Activated CD8-positive, alpha-beta T cell treated with anti-CD3 and anti-CD28 coated beads for 36 hours (primary cell): ENCODE measurements around the gene TULP1. TPM values are rescaled to one million over a fixed set of nuclear protein-coding genes. Genes with fewer than 3 reads are reported as not detected.

ENCODE experiments used
- ATAC-seq: fragments of 200-7000 bp; cut with Tn5 transposase; one replicate; pipeline ENCODE4 v1.10.0; 2021; ENCODE audit warnings: mild to moderate bottlenecking, moderate library complexity
- CTCF ChIA-PET: fragments of 350-600 bp; sonication (Branson Sonifier 250); formaldehyde crosslinking; loops from one replicate; lab custom pipeline; 2021; ENCODE audit warnings: antibody characterized with exemption; lab: Charles Lee
- POLR2A ChIA-PET: fragments of 350-600 bp; sonication (Branson Sonifier 250); formaldehyde crosslinking; loops from one replicate; lab custom pipeline; 2021; ENCODE audit warnings: antibody characterized with exemption; lab: Charles Lee
- DNase-seq: peaks from one replicate; pipeline ENCODE4 v3.0.0-alpha.2; 2020
- H3K27ac Mint-ChIP-seq: one replicate; pipeline ENCODE4 v1.8.0; 2021; ENCODE audit warnings: mild to moderate bottlenecking, mixed read lengths
- H3K27me3 Mint-ChIP-seq: one replicate; pipeline ENCODE4 v1.8.0; 2021; ENCODE audit warnings: mixed read lengths
- H3K36me3 Mint-ChIP-seq: one replicate; pipeline ENCODE4 v1.8.0; 2021; ENCODE audit warnings: low read depth, mixed read lengths
- H3K4me1 Mint-ChIP-seq: one replicate; pipeline ENCODE4 v1.8.0; 2021; ENCODE audit warnings: low read depth, mixed read lengths
- H3K4me3 Mint-ChIP-seq: one replicate; pipeline ENCODE4 v1.8.0; 2021; ENCODE audit warnings: mild to moderate bottlenecking, moderate library complexity, mixed read lengths
- H3K9me3 Mint-ChIP-seq: one replicate; pipeline ENCODE4 v1.8.0; 2021; ENCODE audit warnings: mixed read lengths
- intact Hi-C: fragments of 100-400 bp; cut with micrococcal nuclease; formaldehyde crosslinking; loops from one replicate; pipeline ENCODE4 v1.10.0; 2022
- total RNA-seq, 2 experiments: library from RNA; stranded (reverse); gene quantifications; one replicate each; pipeline ENCODE4 v1.2.3, GENCODE V29; 2021
- TF ChIP-seq, protein P1 (sequence below): fragments of 200-600 bp; IDR thresholded peaks from one replicate; pipeline ENCODE4 v1.8.0; 2022; ENCODE audit warnings: antibody characterized with exemption, mild to moderate bottlenecking

Gene TULP1
- total RNA-seq, 2 experiments from 2014 or later: not detected

DNA sequence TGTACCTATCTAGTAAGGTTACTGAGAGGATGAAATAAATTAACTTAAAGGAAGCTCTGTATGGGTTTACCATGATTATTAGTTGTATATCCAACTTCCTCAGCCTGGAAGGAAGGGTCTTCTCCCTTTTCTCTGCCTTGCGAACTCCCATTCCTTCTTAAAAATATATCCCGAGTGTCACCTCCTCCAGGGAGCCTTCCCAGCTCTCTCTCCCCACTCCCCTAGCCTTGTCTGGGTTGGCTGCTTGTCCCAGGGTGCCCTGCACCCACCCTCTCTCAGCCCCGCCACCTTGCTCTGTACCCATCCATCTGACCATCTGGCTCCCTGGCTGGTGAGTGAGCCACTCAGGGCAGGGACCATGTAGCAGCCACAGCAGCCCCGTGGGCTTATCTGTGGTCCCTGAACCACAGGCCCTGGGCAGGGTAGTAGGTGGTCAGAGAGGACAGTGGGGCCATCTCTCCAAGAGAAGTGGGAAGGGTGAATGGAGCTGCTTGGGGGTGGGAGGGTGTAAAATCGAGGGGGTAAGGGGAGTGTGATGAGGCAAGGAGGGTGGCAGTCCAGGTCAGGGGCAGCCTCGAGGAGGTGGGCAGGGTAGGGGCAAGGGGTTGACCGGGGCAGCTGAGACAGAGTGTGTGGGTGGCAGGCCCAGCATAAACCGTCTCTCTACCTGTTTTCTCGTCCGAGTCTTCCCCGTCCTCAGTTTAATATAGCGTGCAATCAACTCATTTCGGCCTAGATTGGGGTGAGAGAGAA lies 28.6 kb downstream of the TULP1 start:
- Mint-ChIP-seq H3K9me3 (no peaks in the 10 kb centered on the region), H3K36me3 (no peaks in the 10 kb centered on the region), H3K4me3 (no peak overlapping the region), H3K4me1 (peaks cover 8% of the 10 kb centered on the region), H3K27me3 (no peaks in the 10 kb centered on the region), H3K27ac (no peak overlapping the region)
- DNase-seq (no peak), ATAC-seq (no peak)
- TF ChIP-seq, protein P1, sequence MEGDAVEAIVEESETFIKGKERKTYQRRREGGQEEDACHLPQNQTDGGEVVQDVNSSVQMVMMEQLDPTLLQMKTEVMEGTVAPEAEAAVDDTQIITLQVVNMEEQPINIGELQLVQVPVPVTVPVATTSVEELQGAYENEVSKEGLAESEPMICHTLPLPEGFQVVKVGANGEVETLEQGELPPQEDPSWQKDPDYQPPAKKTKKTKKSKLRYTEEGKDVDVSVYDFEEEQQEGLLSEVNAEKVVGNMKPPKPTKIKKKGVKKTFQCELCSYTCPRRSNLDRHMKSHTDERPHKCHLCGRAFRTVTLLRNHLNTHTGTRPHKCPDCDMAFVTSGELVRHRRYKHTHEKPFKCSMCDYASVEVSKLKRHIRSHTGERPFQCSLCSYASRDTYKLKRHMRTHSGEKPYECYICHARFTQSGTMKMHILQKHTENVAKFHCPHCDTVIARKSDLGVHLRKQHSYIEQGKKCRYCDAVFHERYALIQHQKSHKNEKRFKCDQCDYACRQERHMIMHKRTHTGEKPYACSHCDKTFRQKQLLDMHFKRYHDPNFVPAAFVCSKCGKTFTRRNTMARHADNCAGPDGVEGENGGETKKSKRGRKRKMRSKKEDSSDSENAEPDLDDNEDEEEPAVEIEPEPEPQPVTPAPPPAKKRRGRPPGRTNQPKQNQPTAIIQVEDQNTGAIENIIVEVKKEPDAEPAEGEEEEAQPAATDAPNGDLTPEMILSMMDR: no peak
- intact Hi-C loops: no loop called here
- CTCF ChIA-PET: interaction anchor here (1.1 to 1.7 kb wide), 2 partner anchors 11 to 38 kb away, joined by 3 to 5 read pairs; no protein-coding TSS in a partner anchor
- POLR2A ChIA-PET: interaction anchor here (0.6 to 24.5 kb wide), 3 partner anchors 12 to 13 kb away, joined by 4 to 327 read pairs (median 5); partner anchors contain the start of genes RPL10A and TEAD3

DNA sequence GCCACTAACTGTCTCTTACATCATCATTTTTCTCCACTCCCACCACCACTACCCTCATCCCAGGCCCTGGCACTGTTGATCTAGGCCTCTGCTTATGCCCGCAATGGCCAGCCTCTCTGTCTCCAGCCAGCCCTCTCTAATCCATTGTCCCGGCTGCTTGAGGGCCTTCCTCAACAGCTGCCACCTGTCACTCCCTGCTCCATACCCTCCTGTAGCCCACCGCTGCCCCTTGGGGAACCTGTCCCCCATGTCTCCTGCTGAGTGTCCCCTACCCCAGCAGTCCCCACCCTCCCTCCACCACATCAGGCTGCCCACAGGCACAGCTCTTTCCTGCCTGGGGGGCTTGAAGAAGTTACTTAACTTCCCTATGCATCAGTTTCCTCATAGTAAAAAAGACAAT lies 29.2 kb downstream of the TULP1 start:
- intact Hi-C loops: no loop called here
- H3K9me3 Mint-ChIP-seq: no peaks in the 10 kb centered on the region
- ChIA-PET POLR2A (interaction anchor here (2.0 to 24.5 kb wide), 2 partner anchors 12 to 13 kb away, joined by 5 to 327 read pairs; partner anchors contain the start of gene RPL10A), CTCF (interaction anchor here (1.7 kb wide), 1 partner anchor 10 kb away, joined by 5 read pairs; no protein-coding TSS in a partner anchor)
- no peak overlapping the region for H3K4me3 Mint-ChIP-seq
- no peak overlapping the region for H3K27ac Mint-ChIP-seq
- H3K36me3 Mint-ChIP-seq: no peaks in the 10 kb centered on the region
- no peak for DNase-seq
- peaks cover 8% of the 10 kb centered on the region for H3K4me1 Mint-ChIP-seq
- ATAC-seq: no peak
- no peaks in the 10 kb centered on the region for H3K27me3 Mint-ChIP-seq
- TF ChIP-seq, protein P1: no peak

DNA sequence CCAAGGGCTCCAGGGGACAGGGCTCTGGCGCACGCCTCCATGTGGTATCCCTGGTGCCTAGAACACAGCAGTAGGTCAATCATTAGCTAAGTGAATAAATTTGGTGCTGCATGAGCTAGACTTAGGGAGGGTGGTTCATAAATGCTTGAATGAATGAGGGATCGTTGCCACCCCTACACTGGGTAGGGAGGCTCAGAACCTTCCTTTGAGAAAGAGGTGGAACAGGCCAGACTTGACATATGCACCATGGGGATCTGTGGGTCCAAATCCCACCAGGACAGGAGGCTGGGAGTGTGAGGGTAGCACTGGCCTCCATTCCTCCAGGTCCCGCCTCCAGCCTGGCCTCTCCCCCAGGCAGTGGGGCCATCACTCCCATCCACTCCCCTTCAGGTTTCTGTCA lies 29.6 kb downstream of the TULP1 start:
- ChIA-PET POLR2A (interaction anchor here (2.0 to 24.5 kb wide), 2 partner anchors 11 to 13 kb away, joined by 5 to 327 read pairs; partner anchors contain the start of gene RPL10A), CTCF (interaction anchor here (1.7 kb wide), 1 partner anchor 10 kb away, joined by 5 read pairs; no protein-coding TSS in a partner anchor)
- H3K27ac Mint-ChIP-seq: no peak overlapping the region
- H3K36me3 Mint-ChIP-seq: no peaks in the 10 kb centered on the region
- TF ChIP-seq, protein P1: no peak
- H3K9me3 Mint-ChIP-seq: no peaks in the 10 kb centered on the region
- H3K4me1 Mint-ChIP-seq: peaks cover 6% of the 10 kb centered on the region
- H3K4me3 Mint-ChIP-seq: no peak overlapping the region
- ATAC-seq (no peak), DNase-seq (no peak)
- intact Hi-C loops: no loop called here
- no peaks in the 10 kb centered on the region for H3K27me3 Mint-ChIP-seq

DNA sequence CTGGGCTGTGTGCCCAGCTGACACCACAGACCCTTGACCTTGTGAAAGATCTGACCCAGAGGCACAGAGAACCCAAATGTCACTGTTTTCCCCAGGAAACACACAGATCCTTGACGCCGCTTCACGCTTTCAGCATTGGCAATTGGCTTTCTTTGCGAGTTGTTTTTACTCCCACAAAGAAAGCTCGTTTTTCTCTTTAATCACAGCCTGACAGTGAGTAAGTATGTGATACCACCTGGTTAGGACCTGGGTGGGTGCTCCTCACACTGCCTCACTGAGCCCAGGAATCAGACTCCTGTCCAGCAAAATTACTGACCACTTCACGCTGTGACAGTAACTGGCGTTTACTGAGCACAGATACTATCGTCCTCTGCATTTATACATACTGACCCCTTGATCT lies 31.5 kb downstream of the TULP1 start:
- ATAC-seq: no peak
- intact Hi-C loops: no loop called here
- DNase-seq: no peak
- ChIA-PET POLR2A (interaction anchor here (1.5 to 24.5 kb wide), 2 partner anchors 10 to 14 kb away, joined by 5 to 327 read pairs; partner anchors contain the start of gene RPL10A), CTCF (interaction anchor here (0.9 to 1.7 kb wide), 5 partner anchors 12 to 187 kb away, joined by 3 to 6 read pairs (median 3); partner anchors contain the start of genes PPARD and TEAD3)
- Mint-ChIP-seq H3K4me3 (no peak overlapping the region), H3K4me1 (no peaks in the 10 kb centered on the region), H3K9me3 (no peaks in the 10 kb centered on the region), H3K27ac (no peak overlapping the region), H3K36me3 (no peaks in the 10 kb centered on the region), H3K27me3 (no peaks in the 10 kb centered on the region)
- TF ChIP-seq, protein P1: no peak
